ENCODE measurements around the gene NOS1. TPM values are rescaled to one million over a fixed set of nuclear protein-coding genes. Genes with fewer than 3 reads are reported as not detected.

The NOS1 gene
- total and polyA plus RNA-seq, 2 donors (not counting 1 experiment from before 2014, with no cell fraction given): under 0.01 TPM; not detected in 1

- H3K36me3 ChIP-seq (ENCODE audit: control insufficient read depth, insufficient read depth, low read length): peaks cover 15% of the 10 kb centered on the region
- no peak overlapping the region for H3K4me2 ChIP-seq (ENCODE audit: extremely low read depth, insufficient read depth, low read length)
- H3K9me3 ChIP-seq (ENCODE audit: control insufficient read depth, insufficient read depth, low read depth, low read length): no peaks in the 10 kb centered on the region
- no peaks in the 10 kb centered on the region for H4K20me1 ChIP-seq (ENCODE audit: control insufficient read depth, extremely low read depth, insufficient read depth, low read length)
- H2AFZ ChIP-seq (ENCODE audit: low read length): no peak overlapping the region
- H3K27me3 ChIP-seq (ENCODE audit: control insufficient read depth, insufficient read depth, low read length): no peaks in the 10 kb centered on the region
- H3K27ac ChIP-seq (ENCODE audit: insufficient read depth, low read length): no peak overlapping the region
- H3K79me2 ChIP-seq (ENCODE audit: control insufficient read depth, insufficient read depth, low read length): no peaks in the 10 kb centered on the region
- H3K9ac ChIP-seq (ENCODE audit: insufficient read depth, low read length): no peak overlapping the region
- no peak overlapping the region for H3K4me3 ChIP-seq (replicated peaks in 1 of 4; ENCODE audit: control extremely low read depth in 1 of 4, insufficient read depth in 1 of 4, low read depth in 3 of 4, low read length in 4 of 4)
- TF ChIP-seq CTCF (conservative IDR thresholded peaks at IDR 0.05 in 1 of 2, IDR thresholded peaks at IDR 0.05 in 1 of 2; ENCODE audit: low read depth in 1 of 2, low read length in 2 of 2) (no peak), EZH2 (IDR thresholded peaks at IDR 0.05; ENCODE audit: low read length, missing control alignments) (no peak)
- no peaks in the 10 kb centered on the region for H3K4me1 ChIP-seq (ENCODE audit: control insufficient read depth, extremely low read depth, insufficient read depth, low read length)
- no peak for DNase-seq (ENCODE audit: low read depth in 2 of 2)
These were observed 193.7 kb downstream of the NOS1 start for GRCh38 chr12:117167769-117168168.

GRCh38 chr12:117166107-117166506, 195.3 kb downstream of the NOS1 start:
- DNase-seq (ENCODE audit: low read depth in 2 of 2): no peak
- H3K27ac ChIP-seq (ENCODE audit: insufficient read depth, low read length): no peak overlapping the region
- H3K36me3 ChIP-seq (ENCODE audit: control insufficient read depth, insufficient read depth, low read length): peaks cover 21% of the 10 kb centered on the region
- H4K20me1 ChIP-seq (ENCODE audit: control insufficient read depth, extremely low read depth, insufficient read depth, low read length): no peaks in the 10 kb centered on the region
- H2AFZ ChIP-seq (ENCODE audit: low read length): no peak overlapping the region
- H3K27me3 ChIP-seq (ENCODE audit: control insufficient read depth, insufficient read depth, low read length): no peaks in the 10 kb centered on the region
- no peak overlapping the region for H3K4me2 ChIP-seq (ENCODE audit: extremely low read depth, insufficient read depth, low read length)
- H3K4me3 ChIP-seq (replicated peaks in 1 of 4; ENCODE audit: control extremely low read depth in 1 of 4, insufficient read depth in 1 of 4, low read depth in 3 of 4, low read length in 4 of 4): no peak overlapping the region
- no peaks in the 10 kb centered on the region for H3K79me2 ChIP-seq (ENCODE audit: control insufficient read depth, insufficient read depth, low read length)
- H3K9ac ChIP-seq (ENCODE audit: insufficient read depth, low read length): no peak overlapping the region
- no peaks in the 10 kb centered on the region for H3K9me3 ChIP-seq (ENCODE audit: control insufficient read depth, insufficient read depth, low read depth, low read length)
- TF ChIP-seq CTCF (conservative IDR thresholded peaks at IDR 0.05 in 1 of 2, IDR thresholded peaks at IDR 0.05 in 1 of 2; ENCODE audit: low read depth in 1 of 2, low read length in 2 of 2) (no peak), EZH2 (IDR thresholded peaks at IDR 0.05; ENCODE audit: low read length, missing control alignments) (no peak)
- no peaks in the 10 kb centered on the region for H3K4me1 ChIP-seq (ENCODE audit: control insufficient read depth, extremely low read depth, insufficient read depth, low read length)

GRCh38 chr12:117165342-117165741, 196.1 kb downstream of the NOS1 start:
- H3K4me3 ChIP-seq (replicated peaks in 1 of 4; ENCODE audit: control extremely low read depth in 1 of 4, insufficient read depth in 1 of 4, low read depth in 3 of 4, low read length in 4 of 4): no peak overlapping the region
- no peaks in the 10 kb centered on the region for H3K4me1 ChIP-seq (ENCODE audit: control insufficient read depth, extremely low read depth, insufficient read depth, low read length)
- H2AFZ ChIP-seq (ENCODE audit: low read length): no peak overlapping the region
- H3K79me2 ChIP-seq (ENCODE audit: control insufficient read depth, insufficient read depth, low read length): no peaks in the 10 kb centered on the region
- no peak overlapping the region for H3K9ac ChIP-seq (ENCODE audit: insufficient read depth, low read length)
- H3K36me3 ChIP-seq (ENCODE audit: control insufficient read depth, insufficient read depth, low read length): peaks cover 19% of the 10 kb centered on the region
- no peak overlapping the region for H3K27ac ChIP-seq (ENCODE audit: insufficient read depth, low read length)
- no peaks in the 10 kb centered on the region for H3K9me3 ChIP-seq (ENCODE audit: control insufficient read depth, insufficient read depth, low read depth, low read length)
- no peak for DNase-seq (ENCODE audit: low read depth in 2 of 2)
- H3K27me3 ChIP-seq (ENCODE audit: control insufficient read depth, insufficient read depth, low read length): no peaks in the 10 kb centered on the region
- no peak for TF ChIP-seq CTCF (conservative IDR thresholded peaks at IDR 0.05 in 1 of 2, IDR thresholded peaks at IDR 0.05 in 1 of 2; ENCODE audit: low read depth in 1 of 2, low read length in 2 of 2)
- TF ChIP-seq EZH2 (IDR thresholded peaks at IDR 0.05; ENCODE audit: low read length, missing control alignments): no peak
- no peak overlapping the region for H3K4me2 ChIP-seq (ENCODE audit: extremely low read depth, insufficient read depth, low read length)
- H4K20me1 ChIP-seq (ENCODE audit: control insufficient read depth, extremely low read depth, insufficient read depth, low read length): no peaks in the 10 kb centered on the region

All from fibroblast of lung (primary cell).